Caco-2 (cell line): Measurements from ENCODE around the gene EXOC2. TPM values are rescaled to one million over a fixed set of nuclear protein-coding genes. Genes with fewer than 3 reads are reported as not detected.

Experiments
- BruUV-seq: library from RNA; stranded (reverse); fragments of 400-500 nt; replicated peaks from 2 replicates; lab custom pipeline; 2021; lab: Mats Ljungman, UMichigan
- CTCF ChIA-PET: fragments of 300-600 bp; sonication (Branson Sonifier 250); formaldehyde crosslinking; loops from one replicate; lab custom pipeline; 2022; ENCODE audit warnings: antibody characterized with exemption; lab: Charles Lee
- POLR2A ChIA-PET: fragments of 300-600 bp; sonication (Branson Sonifier 250); formaldehyde crosslinking; loops from one replicate; lab custom pipeline; 2022; ENCODE audit warnings: antibody characterized with exemption; lab: Charles Lee
- DNase-seq, 2 experiments: peaks; one replicate each; pipeline versions ENCODE4 v3.0.0 to v3.0.0-alpha.2; 2020 to 2022
- H3K27me3 ChIP-seq: replicated peaks from 2 replicates; pipeline ENCODE4 v1.6.0; 2011; ENCODE audit warnings: low read length; ENCODE audit not compliant: control insufficient read depth, insufficient read depth
- H3K36me3 ChIP-seq: 2 replicates; pipeline ENCODE4 v1.5.1; 2011; ENCODE audit warnings: low read length; ENCODE audit not compliant: control insufficient read depth, insufficient read depth
- H3K4me1 ChIP-seq: fragments of 250-450 bp; sonication (Bioruptor Pico); 2 replicates; pipeline ENCODE4 v1.5.1; 2020; ENCODE audit warnings: mild to moderate bottlenecking
- H3K4me3 ChIP-seq: 2 replicates; pipeline ENCODE4 v1.5.1; 2011; ENCODE audit warnings: low read depth, mild to moderate bottlenecking, control low read depth, low read length
- H3K9me3 ChIP-seq: fragments of 250-450 bp; sonication (Bioruptor Pico); 2 replicates; pipeline ENCODE4 v1.5.1; 2020; ENCODE audit warnings: mild to moderate bottlenecking, moderate library complexity
- H3K27ac Mint-ChIP-seq: one replicate; pipeline ENCODE4 v1.8.0; 2022; ENCODE audit warnings: mixed read lengths; ENCODE audit not compliant: unreplicated experiment
- H3K27me3 Mint-ChIP-seq: one replicate; pipeline ENCODE4 v1.8.0; 2022; ENCODE audit warnings: mixed read lengths; ENCODE audit not compliant: insufficient read depth, unreplicated experiment
- H3K36me3 Mint-ChIP-seq: one replicate; pipeline ENCODE4 v1.8.0; 2022; ENCODE audit warnings: mild to moderate bottlenecking, mixed read lengths; ENCODE audit not compliant: insufficient read depth, unreplicated experiment
- H3K4me1 Mint-ChIP-seq: one replicate; pipeline ENCODE4 v1.8.0; 2022; ENCODE audit warnings: low read depth, mixed read lengths; ENCODE audit not compliant: unreplicated experiment
- H3K4me3 Mint-ChIP-seq: one replicate; pipeline ENCODE4 v1.8.0; 2022; ENCODE audit warnings: mild to moderate bottlenecking, moderate library complexity, mixed read lengths; ENCODE audit not compliant: unreplicated experiment
- H3K9me3 Mint-ChIP-seq: one replicate; pipeline ENCODE4 v1.8.0; 2022; ENCODE audit warnings: mixed read lengths; ENCODE audit not compliant: unreplicated experiment
- CTCF ChIP-seq, 2 experiments: fragments of 200-600 bp in 1 of 2; IDR thresholded peaks; 1 replicate in 1 of 2; 2 replicates in 1 of 2; pipeline versions ENCODE4 v1.5.1 to v1.8.0; 2011 to 2022; ENCODE audit warnings: antibody characterized with exemption in 1 of 2, control low read depth in 1 of 2, inconsistent platforms in 1 of 2, low read depth in 1 of 2, low read length in 1 of 2, mild to moderate bottlenecking in 1 of 2, moderate library complexity in 1 of 2; ENCODE audit not compliant: insufficient read depth in 1 of 2, severe bottlenecking in 1 of 2, unreplicated experiment in 1 of 2
- intact Hi-C: fragments of 100-400 bp; cut with micrococcal nuclease; formaldehyde crosslinking; loops from one replicate; pipeline ENCODE4 v1.10.0; 2022; ENCODE audit not compliant: unreplicated experiment
- total RNA-seq: library from RNA; stranded (reverse); gene quantifications from 2 replicates; pipeline ENCODE4 v1.2.3, GENCODE V29; 2022

The EXOC2 gene
- total RNA-seq, 1 experiment from 2014 or later = 21.4 TPM

GRCh38 chr6:493840-494239 lies 199.1 kb downstream of the EXOC2 start:
- Mint-ChIP-seq H3K27me3 (no peaks in the 10 kb centered on the region), H3K27ac (no peak overlapping the region), H3K9me3 (no peaks in the 10 kb centered on the region), H3K4me3 (no peak overlapping the region), H3K36me3 (peaks cover 6% of the 10 kb centered on the region), H3K4me1 (no peaks in the 10 kb centered on the region)
- ChIA-PET POLR2A (no interaction called here), CTCF (no interaction called here)
- intact Hi-C loops = no loop called here
- Histone ChIP-seq H3K4me1 (no peaks in the 10 kb centered on the region), H3K4me3 (no peak overlapping the region), H3K36me3 (peaks cover 1% of the 10 kb centered on the region; the same call in 1 of the 2 replicates), H3K27me3 (no peaks in the 10 kb centered on the region), H3K9me3 (no peaks in the 10 kb centered on the region)
- DNase-seq = no peak
- BruUV-seq = no TSS peak
- TF ChIP-seq CTCF (IDR thresholded peaks at IDR 0.05; ENCODE audit: insufficient read depth in 1 of 2, low read depth in 1 of 2, low read length in 1 of 2, severe bottlenecking in 1 of 2, unreplicated experiment in 1 of 2) = no peak

- no TSS peak for BruUV-seq
- Mint-ChIP-seq H3K4me1 (no peaks in the 10 kb centered on the region), H3K36me3 (peaks cover 6% of the 10 kb centered on the region), H3K27ac (no peak overlapping the region), H3K27me3 (no peaks in the 10 kb centered on the region), H3K9me3 (no peaks in the 10 kb centered on the region), H3K4me3 (no peak overlapping the region)
- no peaks in the 10 kb centered on the region for H3K27me3 ChIP-seq
- peaks cover 1% of the 10 kb centered on the region; the same call in 1 of the 2 replicates for H3K36me3 ChIP-seq
- TF ChIP-seq CTCF (IDR thresholded peaks at IDR 0.05; ENCODE audit: insufficient read depth in 1 of 2, low read depth in 1 of 2, low read length in 1 of 2, severe bottlenecking in 1 of 2, unreplicated experiment in 1 of 2) = no peak
- intact Hi-C loops = no loop called here
- DNase-seq = no peak
- H3K9me3 ChIP-seq = no peaks in the 10 kb centered on the region
- no peak overlapping the region for H3K4me3 ChIP-seq
- ChIA-PET CTCF (no interaction called here), POLR2A (no interaction called here)
- H3K4me1 ChIP-seq = no peaks in the 10 kb centered on the region
Observed at GRCh38 chr6:492816-493414, 200.0 kb downstream of the EXOC2 start.

- intact Hi-C loops = no loop called here
- ChIA-PET CTCF (no interaction called here), POLR2A (no interaction called here)
- Mint-ChIP-seq H3K4me1 (no peaks in the 10 kb centered on the region), H3K4me3 (no peak overlapping the region), H3K27me3 (no peaks in the 10 kb centered on the region), H3K9me3 (no peaks in the 10 kb centered on the region), H3K36me3 (peaks cover 6% of the 10 kb centered on the region), H3K27ac (no peak overlapping the region)
- H3K4me3 ChIP-seq = no peak overlapping the region
- no peak for DNase-seq
- no peaks in the 10 kb centered on the region for H3K27me3 ChIP-seq
- TF ChIP-seq CTCF (IDR thresholded peaks at IDR 0.05; ENCODE audit: insufficient read depth in 1 of 2, low read depth in 1 of 2, low read length in 1 of 2, severe bottlenecking in 1 of 2, unreplicated experiment in 1 of 2) = no peak
- BruUV-seq = no TSS peak
- no peaks in the 10 kb centered on the region for H3K9me3 ChIP-seq
- no peaks in the 10 kb centered on the region for H3K4me1 ChIP-seq
- H3K36me3 ChIP-seq = peaks cover 1% of the 10 kb centered on the region; the same call in 1 of the 2 replicates
Observed at GRCh38 chr6:492178-492577, 200.8 kb downstream of the EXOC2 start.
